ENCODE data around the gene ENTPD6. TPM values are rescaled to one million over a fixed set of nuclear protein-coding genes. Genes with fewer than 3 reads are reported as not detected.

ENTPD6 gene
- total RNA-seq, 4 donors from 2014 or later: 20.7 to 47.2 (median 30.7) TPM

DNA sequence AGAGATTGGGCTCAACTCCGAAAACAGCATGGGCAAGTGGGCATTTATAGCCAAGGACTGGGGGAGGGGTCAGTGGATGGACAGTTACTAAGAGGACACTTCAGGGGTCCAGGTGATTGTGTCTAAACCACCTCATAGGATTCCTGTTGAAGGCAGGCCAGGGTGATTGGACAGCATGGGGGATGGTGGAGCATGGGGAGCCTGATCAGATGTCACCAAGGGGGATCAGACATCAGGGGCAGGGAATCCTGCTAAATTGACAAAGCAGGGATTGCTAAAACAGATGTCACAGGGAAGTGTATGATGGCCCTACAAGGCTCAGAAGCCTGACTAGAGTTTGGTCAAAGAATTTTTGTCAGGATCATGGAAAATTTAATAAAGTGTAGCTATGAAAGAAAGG, 49.9 kb downstream of the ENTPD6 start:
- no peaks in the 10 kb centered on the region for H3K36me3 ChIP-seq
- peaks cover 0 to 14% of the 10 kb centered on the region in 2 donors for H3K4me1 ChIP-seq
- DNase-seq: no peak
- H3K27ac ChIP-seq: no peak overlapping the region
- intact Hi-C loops (cut with DNase I; ENCODE audit: low total_unique reads): no loop called here
- H3K9me3 ChIP-seq: no peaks in the 10 kb centered on the region
- H3K4me3 ChIP-seq: no peak overlapping the region
- no peak for TF ChIP-seq POLR2A (IDR thresholded peaks at IDR 0.05)
- TF ChIP-seq, protein P1, sequence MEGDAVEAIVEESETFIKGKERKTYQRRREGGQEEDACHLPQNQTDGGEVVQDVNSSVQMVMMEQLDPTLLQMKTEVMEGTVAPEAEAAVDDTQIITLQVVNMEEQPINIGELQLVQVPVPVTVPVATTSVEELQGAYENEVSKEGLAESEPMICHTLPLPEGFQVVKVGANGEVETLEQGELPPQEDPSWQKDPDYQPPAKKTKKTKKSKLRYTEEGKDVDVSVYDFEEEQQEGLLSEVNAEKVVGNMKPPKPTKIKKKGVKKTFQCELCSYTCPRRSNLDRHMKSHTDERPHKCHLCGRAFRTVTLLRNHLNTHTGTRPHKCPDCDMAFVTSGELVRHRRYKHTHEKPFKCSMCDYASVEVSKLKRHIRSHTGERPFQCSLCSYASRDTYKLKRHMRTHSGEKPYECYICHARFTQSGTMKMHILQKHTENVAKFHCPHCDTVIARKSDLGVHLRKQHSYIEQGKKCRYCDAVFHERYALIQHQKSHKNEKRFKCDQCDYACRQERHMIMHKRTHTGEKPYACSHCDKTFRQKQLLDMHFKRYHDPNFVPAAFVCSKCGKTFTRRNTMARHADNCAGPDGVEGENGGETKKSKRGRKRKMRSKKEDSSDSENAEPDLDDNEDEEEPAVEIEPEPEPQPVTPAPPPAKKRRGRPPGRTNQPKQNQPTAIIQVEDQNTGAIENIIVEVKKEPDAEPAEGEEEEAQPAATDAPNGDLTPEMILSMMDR (IDR thresholded peaks at IDR 0.05): no peak
- H3K27me3 ChIP-seq: no peaks in the 10 kb centered on the region

DNA sequence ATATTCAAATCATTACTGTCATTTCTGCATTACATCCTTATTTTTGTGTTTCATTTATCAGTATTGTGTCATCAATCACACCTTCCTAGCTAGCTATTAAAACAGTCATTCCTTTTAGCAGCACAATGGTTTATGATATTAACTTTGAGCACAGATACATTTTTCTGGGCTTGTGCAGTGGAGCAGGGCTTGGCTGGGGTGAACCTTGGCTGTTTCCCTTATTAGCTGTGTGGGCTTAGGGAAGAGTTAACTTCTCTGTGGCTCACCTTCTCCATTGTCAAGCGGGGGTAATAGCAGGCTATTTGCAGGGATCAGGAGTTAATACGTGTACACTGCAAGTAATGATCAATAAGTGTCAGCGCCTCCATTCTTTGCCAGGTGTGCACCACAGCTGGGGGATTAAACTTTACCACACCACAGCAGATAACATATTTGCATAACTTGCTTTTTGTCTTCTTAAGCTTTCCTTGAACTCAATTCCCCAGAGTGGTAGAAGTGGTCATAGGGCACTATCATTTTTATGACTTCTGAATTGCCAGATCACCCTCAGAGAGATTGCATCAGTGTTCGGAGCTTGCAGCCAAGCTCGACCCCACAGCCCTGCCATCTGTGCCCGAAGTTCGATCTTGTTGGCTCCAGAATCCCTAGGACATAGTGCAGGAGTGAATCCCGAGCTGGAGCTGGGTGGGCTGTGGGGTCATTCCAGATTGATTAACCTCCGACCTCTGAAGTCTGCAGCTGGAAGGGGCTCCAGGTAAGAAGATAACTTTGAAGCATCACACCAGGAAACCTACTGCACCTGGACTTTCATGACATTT, 50.9 kb downstream of the ENTPD6 start:
- Histone ChIP-seq H3K36me3 (no peaks in the 10 kb centered on the region), H3K27ac (peak overlapping the region in 1 of 2 donors; percentile 96), H3K9me3 (no peaks in the 10 kb centered on the region), H3K4me1 (peaks cover 0 to 16% of the 10 kb centered on the region in 2 donors), H3K27me3 (no peaks in the 10 kb centered on the region), H3K4me3 (no peak overlapping the region)
- TF ChIP-seq POLR2A (IDR thresholded peaks at IDR 0.05): no peak
- TF ChIP-seq, protein P1 (IDR thresholded peaks at IDR 0.05): no peak
- DNase-seq: no peak
- intact Hi-C loops (cut with DNase I; ENCODE audit: low total_unique reads): no loop called here

DNA sequence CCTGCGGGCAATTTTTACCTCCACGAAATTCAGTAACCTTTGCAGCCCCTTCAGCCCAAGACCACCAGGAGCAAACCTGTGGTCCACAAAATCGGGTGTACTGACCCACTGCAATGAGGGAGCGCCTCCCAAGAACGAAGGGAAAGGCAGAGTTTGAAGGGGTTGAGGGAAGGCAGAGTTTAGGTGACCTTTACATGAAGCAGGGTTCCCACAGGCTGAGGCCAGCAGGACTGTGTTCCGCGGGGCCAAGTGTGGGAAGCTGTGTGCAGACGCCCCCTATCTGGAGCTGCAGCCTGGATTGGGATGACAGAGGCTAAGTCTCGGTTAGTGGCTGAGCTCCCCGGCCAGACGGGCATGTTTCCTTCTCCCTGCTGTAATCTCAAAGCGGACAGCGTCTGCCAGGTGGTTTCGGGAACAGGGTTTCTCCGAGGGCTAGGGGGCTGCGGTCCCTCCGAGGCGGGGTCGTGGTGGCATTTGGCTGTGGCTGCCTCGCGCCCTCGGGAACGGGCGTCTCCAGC, 51.5 kb downstream of the ENTPD6 start:
- no peaks in the 10 kb centered on the region for H3K36me3 ChIP-seq
- intact Hi-C loops (cut with DNase I; ENCODE audit: low total_unique reads): no loop called here
- peak overlapping the region; percentile 60 to 89 for H3K4me3 ChIP-seq
- peaks cover 0 to 18% of the 10 kb centered on the region in 2 donors for H3K4me1 ChIP-seq
- no peaks in the 10 kb centered on the region for H3K9me3 ChIP-seq
- TF ChIP-seq POLR2A (IDR thresholded peaks at IDR 0.05): no peak
- TF ChIP-seq, protein P1 (IDR thresholded peaks at IDR 0.05): peak in 3 of 4 experiments; percentile 35 to 53 (median 46)
- no peaks in the 10 kb centered on the region for H3K27me3 ChIP-seq
- peak overlapping the region; percentile 86 to 96 for H3K27ac ChIP-seq
- peak; percentile 55 to 63 for DNase-seq

- peaks cover 0 to 18% of the 10 kb centered on the region in 2 donors for H3K4me1 ChIP-seq
- TF ChIP-seq POLR2A (IDR thresholded peaks at IDR 0.05): no peak
- TF ChIP-seq, protein P1 (IDR thresholded peaks at IDR 0.05): no peak
- DNase-seq: peak in 1 of 2 donors; percentile 39
- H3K9me3 ChIP-seq: no peaks in the 10 kb centered on the region
- H3K27ac ChIP-seq: peak overlapping the region; percentile 86 to 96
- H3K4me3 ChIP-seq: peak overlapping the region; percentile 60 to 89
- intact Hi-C loops (cut with DNase I; ENCODE audit: low total_unique reads): no loop called here
- no peaks in the 10 kb centered on the region for H3K36me3 ChIP-seq
- H3K27me3 ChIP-seq: no peaks in the 10 kb centered on the region
These were observed 52.0 kb downstream of the ENTPD6 start for GRCh38 chr20:25247518-25247955.

All from uterus (tissue), 4 donors.